PC-9 (cell line): ENCODE data around the gene TENM4. TPM values are rescaled to one million over a fixed set of nuclear protein-coding genes. Genes with fewer than 3 reads are reported as not detected.

Experiments used
- BruUV-seq: library from RNA; stranded (reverse); fragments of 400-500 nt; replicated peaks from 2 replicates; lab custom pipeline; 2021; lab: Mats Ljungman, UMichigan
- CTCF ChIA-PET: fragments of 300-600 bp; sonication (Branson Sonifier 250); formaldehyde crosslinking; loops from one replicate; lab custom pipeline; 2022; ENCODE audit warnings: antibody characterized with exemption; lab: Charles Lee
- POLR2A ChIA-PET: fragments of 300-600 bp; sonication (Branson Sonifier 250); formaldehyde crosslinking; loops from one replicate; lab custom pipeline; 2022; ENCODE audit warnings: antibody characterized with exemption; ENCODE audit not compliant: unreplicated experiment; lab: Charles Lee
- DNase-seq, 2 experiments: peaks; one replicate each; pipeline versions ENCODE4 v3.0.0 to v3.0.0-alpha.2; 2015 to 2022; ENCODE audit warnings: mixed read lengths in 1 of 2
- H2AFZ ChIP-seq: fragments of 200-600 bp; sonication (generic); 2 replicates; pipeline ENCODE4 v1.8.1; 2017; ENCODE audit warnings: antibody characterized with exemption
- H3F3A ChIP-seq: fragments of 200-600 bp; sonication (generic); 2 replicates; pipeline ENCODE4 v1.8.1; 2017; ENCODE audit warnings: antibody characterized with exemption, mild to moderate bottlenecking, low read depth; ENCODE audit not compliant: insufficient read depth
- H3K27ac ChIP-seq: fragments of 200-600 bp; sonication (generic); 2 replicates; pipeline ENCODE4 v1.6.1; 2016; ENCODE audit warnings: mixed run types
- H3K27me3 ChIP-seq: fragments of 200-600 bp; sonication (generic); 2 replicates; pipeline ENCODE4 v1.6.1; 2016; ENCODE audit warnings: low read depth, mixed run types; ENCODE audit not compliant: insufficient read depth
- H3K36me3 ChIP-seq: fragments of 200-600 bp; sonication (generic); 2 replicates; pipeline ENCODE4 v1.6.1; 2016; ENCODE audit warnings: low read depth, mixed run types
- H3K4me1 ChIP-seq: fragments of 200-600 bp; sonication (generic); replicated peaks from 2 replicates; pipeline ENCODE4 v1.6.1; 2016; ENCODE audit warnings: mixed run types; ENCODE audit not compliant: insufficient read depth
- H3K4me2 ChIP-seq: fragments of 200-600 bp; sonication (generic); 2 replicates; pipeline ENCODE4 v1.6.1; 2017; ENCODE audit warnings: mixed run types
- H3K4me3 ChIP-seq: fragments of 200-600 bp; sonication (generic); 2 replicates; pipeline ENCODE4 v1.6.1; 2016; ENCODE audit warnings: mixed run types
- H3K79me2 ChIP-seq: fragments of 200-600 bp; sonication (generic); 2 replicates; pipeline ENCODE4 v1.6.1; 2017; ENCODE audit warnings: low read depth, mixed run types
- H3K9me2 ChIP-seq: fragments of 200-600 bp; sonication (generic); 2 replicates; pipeline ENCODE4 v1.8.1; 2017; ENCODE audit warnings: mild to moderate bottlenecking; ENCODE audit not compliant: insufficient read depth
- H3K9me3 ChIP-seq: fragments of 200-600 bp; sonication (generic); 2 replicates; pipeline ENCODE4 v1.8.1; 2016; ENCODE audit warnings: low read depth; ENCODE audit not compliant: insufficient read depth
- H4K20me1 ChIP-seq: fragments of 200-600 bp; sonication (generic); 2 replicates; pipeline ENCODE4 v1.8.1; 2017; ENCODE audit not compliant: insufficient read depth
- EZH2 ChIP-seq: fragments of 200-600 bp; sonication (generic); IDR thresholded peaks from 2 replicates; pipeline ENCODE4 v1.8.0; 2017; ENCODE audit warnings: antibody characterized with exemption, low read depth
- intact Hi-C: fragments of 100-400 bp; cut with micrococcal nuclease; formaldehyde crosslinking; loops from one replicate; pipeline ENCODE4 v1.10.0; 2022; ENCODE audit not compliant: unreplicated experiment
- total RNA-seq: library from RNA; stranded (reverse); gene quantifications from 2 replicates; pipeline ENCODE4 v1.2.3, GENCODE V29; 2021
- TF ChIP-seq, protein P1 (sequence below): fragments of 200-600 bp; sonication (generic); conservative IDR thresholded peaks from 2 replicates; pipeline ENCODE4 v1.6.1; 2017; ENCODE audit warnings: mixed run types, antibody characterized with exemption, mild to moderate bottlenecking, moderate library complexity

TENM4 gene
- total RNA-seq, 1 experiment from 2014 or later: not detected

DNA sequence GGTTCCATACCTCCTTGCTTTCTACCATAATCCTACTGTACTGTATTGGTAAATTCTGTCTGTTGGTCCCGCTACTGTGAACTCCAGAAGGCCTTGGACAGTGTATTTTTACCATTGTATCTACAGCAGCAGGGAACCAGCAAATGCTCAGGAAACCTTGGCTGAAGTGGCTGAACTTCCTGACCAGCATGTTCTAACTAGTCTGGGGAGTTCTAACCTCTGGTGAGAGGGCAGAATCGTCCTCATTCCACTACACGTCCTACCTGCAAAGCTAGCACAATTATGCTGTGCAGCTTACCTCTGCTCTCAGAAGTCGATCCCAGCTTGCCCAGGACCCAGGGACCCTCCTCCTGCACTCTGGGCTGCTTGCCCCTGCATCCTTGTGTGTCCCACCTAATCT, 283.1 kb downstream of the TENM4 start:
- Histone ChIP-seq H3K4me2 (no peak overlapping the region), H3K27me3 (no peaks in the 10 kb centered on the region), H3F3A (no peaks in the 10 kb centered on the region), H3K4me1 (no peaks in the 10 kb centered on the region), H3K4me3 (no peak overlapping the region), H3K9me2 (no peaks in the 10 kb centered on the region), H3K27ac (no peak overlapping the region), H2AFZ (no peak overlapping the region), H3K9me3 (no peaks in the 10 kb centered on the region), H3K36me3 (no peaks in the 10 kb centered on the region), H3K79me2 (no peaks in the 10 kb centered on the region), H4K20me1 (no peaks in the 10 kb centered on the region)
- TF ChIP-seq, protein P1, sequence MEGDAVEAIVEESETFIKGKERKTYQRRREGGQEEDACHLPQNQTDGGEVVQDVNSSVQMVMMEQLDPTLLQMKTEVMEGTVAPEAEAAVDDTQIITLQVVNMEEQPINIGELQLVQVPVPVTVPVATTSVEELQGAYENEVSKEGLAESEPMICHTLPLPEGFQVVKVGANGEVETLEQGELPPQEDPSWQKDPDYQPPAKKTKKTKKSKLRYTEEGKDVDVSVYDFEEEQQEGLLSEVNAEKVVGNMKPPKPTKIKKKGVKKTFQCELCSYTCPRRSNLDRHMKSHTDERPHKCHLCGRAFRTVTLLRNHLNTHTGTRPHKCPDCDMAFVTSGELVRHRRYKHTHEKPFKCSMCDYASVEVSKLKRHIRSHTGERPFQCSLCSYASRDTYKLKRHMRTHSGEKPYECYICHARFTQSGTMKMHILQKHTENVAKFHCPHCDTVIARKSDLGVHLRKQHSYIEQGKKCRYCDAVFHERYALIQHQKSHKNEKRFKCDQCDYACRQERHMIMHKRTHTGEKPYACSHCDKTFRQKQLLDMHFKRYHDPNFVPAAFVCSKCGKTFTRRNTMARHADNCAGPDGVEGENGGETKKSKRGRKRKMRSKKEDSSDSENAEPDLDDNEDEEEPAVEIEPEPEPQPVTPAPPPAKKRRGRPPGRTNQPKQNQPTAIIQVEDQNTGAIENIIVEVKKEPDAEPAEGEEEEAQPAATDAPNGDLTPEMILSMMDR: no peak
- no peak for TF ChIP-seq EZH2
- ChIA-PET POLR2A (no interaction called here), CTCF (no interaction called here)
- intact Hi-C loops: no loop called here
- no TSS peak for BruUV-seq
- DNase-seq: no peak

GRCh38 chr11:79156031-79156430, 284.8 kb downstream of the TENM4 start:
- Histone ChIP-seq H3K9me3 (no peaks in the 10 kb centered on the region; the same call in 1 of the 2 replicates), H3K27ac (no peak overlapping the region), H3K4me2 (no peak overlapping the region), H3F3A (no peaks in the 10 kb centered on the region), H3K27me3 (peaks cover 5% of the 10 kb centered on the region; the same call in 1 of the 2 replicates), H2AFZ (no peak overlapping the region), H3K4me1 (no peaks in the 10 kb centered on the region), H3K4me3 (no peak overlapping the region), H3K36me3 (no peaks in the 10 kb centered on the region), H3K9me2 (no peaks in the 10 kb centered on the region), H3K79me2 (no peaks in the 10 kb centered on the region), H4K20me1 (no peaks in the 10 kb centered on the region)
- POLR2A ChIA-PET: no interaction called here
- DNase-seq: no peak
- intact Hi-C loops: no loop called here
- CTCF ChIA-PET: no interaction called here
- TF ChIP-seq, protein P1: no peak
- no peak for TF ChIP-seq EZH2
- BruUV-seq: no TSS peak

- POLR2A ChIA-PET: no interaction called here
- no peaks in the 10 kb centered on the region for H3K79me2 ChIP-seq
- H3K27me3 ChIP-seq: peaks cover 5% of the 10 kb centered on the region; the same call in 1 of the 2 replicates
- no peaks in the 10 kb centered on the region for H3K9me2 ChIP-seq
- H3K4me2 ChIP-seq: no peak overlapping the region
- H3F3A ChIP-seq: no peaks in the 10 kb centered on the region
- no peak overlapping the region for H2AFZ ChIP-seq
- no peaks in the 10 kb centered on the region for H3K4me1 ChIP-seq
- H3K36me3 ChIP-seq: no peaks in the 10 kb centered on the region
- no TSS peak for BruUV-seq
- no peak overlapping the region for H3K27ac ChIP-seq
- no peak for TF ChIP-seq EZH2
- TF ChIP-seq, protein P1: no peak
- intact Hi-C loops: no loop called here
- CTCF ChIA-PET: no interaction called here
- H4K20me1 ChIP-seq: no peaks in the 10 kb centered on the region
- H3K4me3 ChIP-seq: no peak overlapping the region
- no peak for DNase-seq
- H3K9me3 ChIP-seq: no peaks in the 10 kb centered on the region; the same call in 1 of the 2 replicates
Observed at GRCh38 chr11:79155237-79155636, 285.6 kb downstream of the TENM4 start.
